GM19238 (cell line): ENCODE measurements around the gene CBX8.

Experiments
- DNase-seq: peaks from one replicate; pipeline ENCODE4 v3.0.0; 2011; ENCODE audit warnings: low spot score; ENCODE audit not compliant: insufficient read length

The CBX8 gene

GRCh38 chr17:79750650-79751545 lies 46.0 kb downstream of the CBX8 start:
- DNase-seq = no peak

- no peak for DNase-seq
Observed at GRCh38 chr17:79749958-79750357, 46.9 kb downstream of the CBX8 start.

- DNase-seq = no peak
Observed at GRCh38 chr17:79749156-79749815, 47.6 kb downstream of the CBX8 start.

DNA sequence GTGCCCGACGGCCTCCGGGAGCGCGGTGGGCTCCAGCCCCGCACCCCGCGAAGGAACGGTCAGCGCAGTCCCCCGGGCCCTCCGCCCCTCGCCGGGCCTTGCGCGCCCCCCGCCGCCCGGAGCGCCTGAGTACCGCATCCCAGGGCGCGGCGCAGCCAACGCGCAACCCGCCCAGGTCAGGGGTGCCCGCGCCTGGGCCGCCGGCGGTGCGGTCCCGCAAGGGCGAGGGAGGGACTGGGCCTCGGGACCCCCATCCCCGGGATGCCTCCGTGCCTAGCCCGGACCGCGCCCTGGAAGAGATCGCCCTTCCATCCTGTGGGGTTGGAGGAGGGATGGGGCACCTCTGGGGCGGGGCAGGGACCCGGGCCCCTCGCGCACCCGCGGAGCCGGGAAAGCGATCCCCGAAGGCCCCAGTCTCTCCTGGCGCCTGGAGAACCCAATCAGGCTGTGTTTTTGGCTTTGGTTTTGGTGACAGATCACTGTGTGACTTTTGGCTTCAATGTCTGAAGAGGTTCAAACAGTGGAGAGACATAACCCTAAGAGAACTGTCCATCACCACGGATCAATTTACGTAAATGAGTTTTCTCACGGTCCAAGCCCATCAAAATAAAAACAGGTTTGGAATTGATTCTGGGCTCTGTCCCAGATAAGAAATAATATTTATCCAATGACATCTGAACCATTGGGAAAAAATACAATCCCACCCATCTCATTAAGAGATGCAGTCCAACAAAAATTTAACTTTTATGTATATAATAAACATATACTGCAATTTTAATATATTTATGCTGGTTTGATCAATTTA lies 48.4 kb downstream of the CBX8 start:
- no peak for DNase-seq

GRCh38 chr17:79747508-79748294 lies 49.2 kb downstream of the CBX8 start:
- no peak for DNase-seq

- no peak for DNase-seq
Observed at GRCh38 chr17:79746889-79747507, 49.9 kb downstream of the CBX8 start.

DNA sequence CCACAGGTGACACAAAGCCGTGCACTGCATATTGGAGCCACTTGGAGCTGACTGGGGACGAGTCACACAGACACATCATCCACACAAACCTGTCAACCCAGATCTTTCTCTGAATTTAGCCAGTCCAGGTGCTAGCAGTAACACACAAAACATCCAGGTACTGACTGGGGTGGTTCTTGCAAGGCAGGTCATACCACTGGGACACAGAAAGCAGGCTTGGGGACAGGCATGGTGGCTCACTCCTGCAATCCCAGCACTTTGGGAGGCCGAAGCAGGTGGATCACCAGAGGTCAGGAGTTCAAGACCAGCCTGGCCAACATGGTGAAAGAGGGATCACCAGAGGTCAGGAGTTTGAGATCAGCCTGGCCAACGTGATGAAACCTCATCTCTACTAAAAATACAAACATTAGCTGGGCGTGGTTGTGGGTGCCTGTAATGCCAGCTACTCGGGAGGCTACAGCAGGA lies 51.2 kb downstream of the CBX8 start:
- no peak for DNase-seq

GRCh38 chr17:79743614-79744013 lies 53.3 kb downstream of the CBX8 start:
- no peak for DNase-seq

DNA sequence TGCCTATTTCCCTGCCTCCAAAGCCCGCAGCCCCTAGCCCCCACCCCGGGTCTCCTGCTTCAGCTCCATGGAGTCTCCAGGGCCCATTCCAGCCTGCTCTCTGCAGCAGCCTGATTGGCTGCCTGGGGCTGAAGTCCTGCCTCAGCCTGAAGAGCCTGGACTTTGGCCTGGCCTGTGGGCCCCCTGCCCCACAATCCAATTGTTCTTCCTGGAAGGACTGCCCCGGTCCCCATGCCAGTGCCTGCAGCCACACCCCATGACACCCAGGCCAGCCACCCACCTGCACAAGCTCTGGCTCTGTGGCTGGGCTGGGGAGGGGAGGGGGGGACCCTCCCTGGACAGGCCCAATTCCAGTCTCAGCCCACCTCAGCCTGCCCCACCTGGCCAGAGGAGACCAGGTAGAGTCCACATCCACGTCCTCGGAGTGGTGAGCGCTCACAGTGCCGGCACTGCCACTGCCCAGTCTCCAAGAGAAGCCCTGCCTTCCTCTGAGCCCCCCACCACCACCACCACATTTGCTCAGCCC lies 53.9 kb downstream of the CBX8 start:
- DNase-seq = no peak

GRCh38 chr17:79742589-79742918 lies 54.3 kb downstream of the CBX8 start:
- no peak for DNase-seq
